HepG2 (cell line): ENCODE data around the gene DCUN1D3. TPM values are rescaled to one million over a fixed set of nuclear protein-coding genes. Genes with fewer than 3 reads are reported as not detected.
A peak's percentile ranks its signal among the peaks of the same experiment; 100 is the strongest.

Experiments used
- BRCA1 ChIP-seq: sonication (generic); formaldehyde crosslinking; IDR thresholded peaks from 2 replicates; pipeline ENCODE4 v1.4.0; 2020; ENCODE audit warnings: missing genetic modification reagents
- CHD4 ChIP-seq: fragments of 200-600 bp; sonication (generic); IDR thresholded peaks from 2 replicates; pipeline ENCODE4 v1.7.0; 2017; ENCODE audit warnings: mild to moderate bottlenecking, low read length, borderline replicate concordance
- MTF1 ChIP-seq: sonication (generic); formaldehyde crosslinking; IDR thresholded peaks from 2 replicates; pipeline ENCODE4 v1.5.0; 2020; ENCODE audit warnings: missing genetic modification reagents
- TBL1XR1 ChIP-seq: fragments of 150-350 bp; IDR thresholded peaks from 2 replicates; pipeline ENCODE4 v1.6.1; 2014; ENCODE audit warnings: borderline replicate concordance, low read length; ENCODE audit not compliant: partially characterized antibody
- TEAD3 ChIP-seq: optimal IDR thresholded peaks from 2 replicates; pipeline ENCODE3; 2016; ENCODE audit warnings: borderline replicate concordance
- ZBTB43 ChIP-seq: sonication (generic); formaldehyde crosslinking; conservative IDR thresholded peaks from 2 replicates; pipeline ENCODE4 v1.4.0; 2020; ENCODE audit warnings: missing genetic modification reagents
- ZFP36L1 ChIP-seq: sonication (generic); formaldehyde crosslinking; IDR thresholded peaks from 2 replicates; pipeline ENCODE4 v1.8.0; 2022; ENCODE audit warnings: mild to moderate bottlenecking, missing genetic modification reagents, moderate library complexity
- ZFP36L2 ChIP-seq: sonication (generic); formaldehyde crosslinking; IDR thresholded peaks from 2 replicates; pipeline ENCODE4 v1.4.0; 2020; ENCODE audit warnings: missing genetic modification reagents
- ZNF142 ChIP-seq: sonication (generic); formaldehyde crosslinking; IDR thresholded peaks from 2 replicates; pipeline ENCODE4 v1.4.0; 2020; ENCODE audit warnings: missing genetic modification reagents
- ZNF44 ChIP-seq: sonication (generic); formaldehyde crosslinking; IDR thresholded peaks from 2 replicates; pipeline ENCODE4 v1.5.1; 2020; ENCODE audit warnings: mild to moderate bottlenecking, missing genetic modification reagents
- ZNF609 ChIP-seq: sonication (generic); formaldehyde crosslinking; IDR thresholded peaks from 2 replicates; pipeline ENCODE4 v1.4.0; 2020; ENCODE audit warnings: mild to moderate bottlenecking, missing genetic modification reagents, borderline replicate concordance
- ZNF7 ChIP-seq: IDR thresholded peaks from 2 replicates; pipeline ENCODE4 v1.6.1; 2016; ENCODE audit warnings: missing biosample characterization, missing genetic modification reagents
- polyA plus RNA-seq, 8 experiments: library from polyadenylated mRNA; depleted of rRNA in 3 of 8; stranded (reverse) in 7 of 8; unstranded in 1 of 8; fragments of >200 nt; fragmentation: Illumina TruSeq in 4 of 8; extraction: Trizol in 4 of 8; gene quantifications; 2 replicates each; pipeline versions ENCODE4 v1.2.1 to v1.2.3, GENCODE V29; 2011 to 2016; ENCODE audit warnings: low read depth in 4 of 8, missing spikeins in 1 of 8, mixed read lengths in 1 of 8; ENCODE audit not compliant: insufficient read depth in 1 of 8
- total RNA-seq, 5 experiments: library from RNA; depleted of rRNA; stranded (reverse); fragments of >200 nt; fragmentation: Illumina TruSeq; extraction: Trizol; gene quantifications; 2 replicates each; pipeline ENCODE4 v1.2.3, GENCODE V29; 2016; ENCODE audit warnings: low read depth in 1 of 5
- TF ChIP-seq, protein P1 (sequence below): sonication (generic); formaldehyde crosslinking; conservative IDR thresholded peaks from 2 replicates; pipeline ENCODE4 v1.8.0; 2022; ENCODE audit warnings: low read depth, missing genetic modification reagents

Gene DCUN1D3
- total and polyA plus RNA-seq, 2 of the 13 experiments (the other 11 are each of a cell fraction or from before 2014, with no cell fraction given) = 5.0 to 19.3 TPM

- no peak for TF ChIP-seq ZNF142 (CRISPR knock-in tag)
- TF ChIP-seq, protein P1, sequence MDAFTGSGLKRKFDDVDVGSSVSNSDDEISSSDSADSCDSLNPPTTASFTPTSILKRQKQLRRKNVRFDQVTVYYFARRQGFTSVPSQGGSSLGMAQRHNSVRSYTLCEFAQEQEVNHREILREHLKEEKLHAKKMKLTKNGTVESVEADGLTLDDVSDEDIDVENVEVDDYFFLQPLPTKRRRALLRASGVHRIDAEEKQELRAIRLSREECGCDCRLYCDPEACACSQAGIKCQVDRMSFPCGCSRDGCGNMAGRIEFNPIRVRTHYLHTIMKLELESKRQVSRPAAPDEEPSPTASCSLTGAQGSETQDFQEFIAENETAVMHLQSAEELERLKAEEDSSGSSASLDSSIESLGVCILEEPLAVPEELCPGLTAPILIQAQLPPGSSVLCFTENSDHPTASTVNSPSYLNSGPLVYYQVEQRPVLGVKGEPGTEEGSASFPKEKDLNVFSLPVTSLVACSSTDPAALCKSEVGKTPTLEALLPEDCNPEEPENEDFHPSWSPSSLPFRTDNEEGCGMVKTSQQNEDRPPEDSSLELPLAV (CRISPR knock-in tag) = no peak
- TF ChIP-seq MTF1 (CRISPR knock-in tag) = no peak
- TF ChIP-seq ZFP36L1 = 0 out of 2 replicates have a peak, but pooled peaks have one; percentile 57
- TF ChIP-seq ZNF609 (CRISPR knock-in tag) = peak; percentile 80
- TF ChIP-seq TBL1XR1 = no peak
- TF ChIP-seq BRCA1 (CRISPR knock-in tag) = no peak
- TF ChIP-seq TEAD3 (CRISPR knock-in tag) = peak; percentile 76
- TF ChIP-seq ZBTB43 = no peak
- no peak for TF ChIP-seq ZNF7 (CRISPR knock-in tag)
- TF ChIP-seq CHD4 = no peak
- no peak for TF ChIP-seq ZFP36L2
- peak; percentile 14; the same call in 1 of the 2 replicates for TF ChIP-seq ZNF44 (CRISPR knock-in tag)
Measured at GRCh38 chr16:20899477-20900298, 470 bp downstream of the DCUN1D3 start (continued).
